Neural progenitor cell (in vitro differentiated cells): ENCODE measurements around the gene ETV1. TPM values are rescaled to one million over a fixed set of nuclear protein-coding genes. Genes with fewer than 3 reads are reported as not detected.

Experiments used
- DNase-seq: peaks from one replicate; pipeline ENCODE4 v3.0.0-alpha.2; 2016; ENCODE audit warnings: low spot score
- H2AFZ ChIP-seq: fragments of 200-600 bp; sonication (generic); replicated peaks from 2 replicates; pipeline ENCODE4 v1.6.1; 2016; ENCODE audit warnings: antibody characterized with exemption
- H3F3A ChIP-seq: fragments of 200-600 bp; sonication (generic); 2 replicates; pipeline ENCODE4 v1.6.1; 2016; ENCODE audit warnings: antibody characterized with exemption, low read depth
- H3K27ac ChIP-seq: fragments of 200-600 bp; sonication (generic); 2 replicates; pipeline ENCODE4 v1.5.1; 2016; ENCODE audit warnings: mild to moderate bottlenecking
- H3K27me3 ChIP-seq: fragments of 200-600 bp; sonication (generic); 2 replicates; pipeline ENCODE4 v1.6.1; 2016; ENCODE audit warnings: mild to moderate bottlenecking, moderate library complexity
- H3K36me3 ChIP-seq: fragments of 200-600 bp; sonication (generic); 2 replicates; pipeline ENCODE4 v1.5.1; 2016
- H3K4me1 ChIP-seq: fragments of 200-600 bp; sonication (generic); 2 replicates; pipeline ENCODE4 v1.6.1; 2016; ENCODE audit warnings: mixed run types
- H3K4me2 ChIP-seq: fragments of 200-600 bp; sonication (generic); 2 replicates; pipeline ENCODE4 v1.6.1; 2016
- H3K4me3 ChIP-seq: fragments of 200-600 bp; sonication (generic); 2 replicates; pipeline ENCODE4 v1.5.1; 2016
- H3K79me2 ChIP-seq: fragments of 200-600 bp; sonication (generic); 2 replicates; pipeline ENCODE4 v1.6.1; 2016; ENCODE audit warnings: low read depth
- H3K9ac ChIP-seq: fragments of 200-600 bp; sonication (generic); 2 replicates; pipeline ENCODE4 v1.6.1; 2016
- H3K9me3 ChIP-seq: fragments of 200-600 bp; sonication (generic); 2 replicates; pipeline ENCODE4 v1.5.1; 2016; ENCODE audit warnings: low read depth
- H4K20me1 ChIP-seq: fragments of 200-600 bp; sonication (generic); 2 replicates; pipeline ENCODE4 v1.6.1; 2016; ENCODE audit warnings: low read depth
- H3K27ac Mint-ChIP-seq: 3 replicates; pipeline ENCODE4 v1.8.0; 2021; ENCODE audit warnings: mixed read lengths
- H3K27me3 Mint-ChIP-seq: 2 replicates; pipeline ENCODE4 v1.8.0; 2022; ENCODE audit warnings: low read depth, mild to moderate bottlenecking, inconsistent platforms, moderate library complexity, mixed read lengths; ENCODE audit not compliant: insufficient read depth
- H3K36me3 Mint-ChIP-seq: 3 replicates; pipeline ENCODE4 v1.8.0; 2021; ENCODE audit warnings: mixed read lengths
- H3K4me1 Mint-ChIP-seq: 3 replicates; pipeline ENCODE4 v1.8.0; 2021; ENCODE audit warnings: mixed read lengths
- H3K4me3 Mint-ChIP-seq: 3 replicates; pipeline ENCODE4 v1.8.0; 2021; ENCODE audit warnings: mild to moderate bottlenecking, moderate library complexity, mixed read lengths
- H3K9me3 Mint-ChIP-seq: 3 replicates; pipeline ENCODE4 v1.8.0; 2020; ENCODE audit warnings: mixed read lengths
- EZH2 ChIP-seq: fragments of 200-600 bp; sonication (generic); IDR thresholded peaks from 2 replicates; pipeline ENCODE4 v1.6.1; 2017; ENCODE audit warnings: antibody characterized with exemption, mild to moderate bottlenecking, moderate library complexity
- EZH2phosphoT487 ChIP-seq: fragments of 200-600 bp; sonication (generic); IDR thresholded peaks from 2 replicates; pipeline ENCODE4 v1.6.1; 2017; ENCODE audit warnings: antibody characterized with exemption
- total RNA-seq: library from RNA; depleted of rRNA; stranded (reverse); fragments of >200 nt; gene quantifications from 2 replicates; pipeline ENCODE4 v1.2.3, GENCODE V29; 2015; ENCODE audit warnings: low replicate concordance
- TF ChIP-seq, protein P1 (sequence below): fragments of 200-600 bp; sonication (generic); IDR thresholded peaks from 2 replicates; pipeline ENCODE4 v1.5.1; 2017; ENCODE audit warnings: antibody characterized with exemption, mild to moderate bottlenecking

ETV1 gene
- total RNA-seq, 1 donor from 2014 or later = 36.8 TPM

DNA sequence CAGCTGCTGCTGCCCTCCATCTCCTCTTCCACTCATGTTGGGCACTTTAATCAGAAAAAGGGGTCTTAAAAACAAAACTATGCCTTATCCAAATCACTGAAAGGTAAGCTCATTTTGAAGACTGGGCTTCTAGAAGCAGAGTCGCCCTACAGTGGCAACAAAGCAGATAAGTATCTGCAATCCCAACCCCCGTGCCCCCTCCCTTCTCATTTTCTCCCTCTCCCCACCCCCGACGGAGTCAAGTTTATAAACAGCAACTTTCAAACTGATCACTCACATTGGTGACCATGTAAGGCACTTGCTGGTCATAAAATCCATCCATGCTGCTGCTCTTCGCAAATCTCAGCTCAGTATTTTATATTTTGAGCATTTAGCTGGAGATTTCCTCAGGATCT, 738 bp downstream of the ETV1 start:
- H3K27me3 Mint-ChIP-seq = no peaks in the 10 kb centered on the region
- H3K9me3 Mint-ChIP-seq = peaks cover 2% of the 10 kb centered on the region
- H3K4me1 Mint-ChIP-seq = peaks cover 30% of the 10 kb centered on the region
- TF ChIP-seq, protein P1, sequence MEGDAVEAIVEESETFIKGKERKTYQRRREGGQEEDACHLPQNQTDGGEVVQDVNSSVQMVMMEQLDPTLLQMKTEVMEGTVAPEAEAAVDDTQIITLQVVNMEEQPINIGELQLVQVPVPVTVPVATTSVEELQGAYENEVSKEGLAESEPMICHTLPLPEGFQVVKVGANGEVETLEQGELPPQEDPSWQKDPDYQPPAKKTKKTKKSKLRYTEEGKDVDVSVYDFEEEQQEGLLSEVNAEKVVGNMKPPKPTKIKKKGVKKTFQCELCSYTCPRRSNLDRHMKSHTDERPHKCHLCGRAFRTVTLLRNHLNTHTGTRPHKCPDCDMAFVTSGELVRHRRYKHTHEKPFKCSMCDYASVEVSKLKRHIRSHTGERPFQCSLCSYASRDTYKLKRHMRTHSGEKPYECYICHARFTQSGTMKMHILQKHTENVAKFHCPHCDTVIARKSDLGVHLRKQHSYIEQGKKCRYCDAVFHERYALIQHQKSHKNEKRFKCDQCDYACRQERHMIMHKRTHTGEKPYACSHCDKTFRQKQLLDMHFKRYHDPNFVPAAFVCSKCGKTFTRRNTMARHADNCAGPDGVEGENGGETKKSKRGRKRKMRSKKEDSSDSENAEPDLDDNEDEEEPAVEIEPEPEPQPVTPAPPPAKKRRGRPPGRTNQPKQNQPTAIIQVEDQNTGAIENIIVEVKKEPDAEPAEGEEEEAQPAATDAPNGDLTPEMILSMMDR = no peak
- no peak for TF ChIP-seq EZH2phosphoT487
- no peak for TF ChIP-seq EZH2
- Histone ChIP-seq H3K27ac (peak overlapping the region; percentile 94), H4K20me1 (no peaks in the 10 kb centered on the region), H3K27me3 (no peaks in the 10 kb centered on the region), H3K79me2 (peaks cover 47% of the 10 kb centered on the region), H3K36me3 (peaks cover 3% of the 10 kb centered on the region), H3K4me2 (peak overlapping the region; percentile 97), H3F3A (peaks cover 46% of the 10 kb centered on the region), H2AFZ (peak overlapping the region; percentile 93), H3K4me1 (peaks cover 54% of the 10 kb centered on the region), H3K9me3 (no peaks in the 10 kb centered on the region), H3K9ac (peak overlapping the region; percentile 60), H3K4me3 (peak overlapping the region; percentile 81)
- no peak overlapping the region for H3K27ac Mint-ChIP-seq
- DNase-seq = peak; percentile 64
- H3K36me3 Mint-ChIP-seq = no peaks in the 10 kb centered on the region
- H3K4me3 Mint-ChIP-seq = no peak overlapping the region

GRCh38 chr7:13988065-13988464, 1.4 kb downstream of the ETV1 start:
- no peaks in the 10 kb centered on the region for H3K27me3 ChIP-seq
- H3K36me3 ChIP-seq = peaks cover 3% of the 10 kb centered on the region
- peak overlapping the region; percentile 97 for H3K4me2 ChIP-seq
- H3F3A ChIP-seq = peaks cover 46% of the 10 kb centered on the region
- peak; percentile 38 for DNase-seq
- no peak overlapping the region for H3K4me3 Mint-ChIP-seq
- H3K9ac ChIP-seq = peak overlapping the region; percentile 60
- no peak overlapping the region for H3K27ac Mint-ChIP-seq
- TF ChIP-seq EZH2 (no peak), EZH2phosphoT487 (no peak)
- TF ChIP-seq, protein P1 = no peak
- H3K79me2 ChIP-seq = peaks cover 53% of the 10 kb centered on the region
- H3K4me1 Mint-ChIP-seq = peaks cover 31% of the 10 kb centered on the region
- no peak overlapping the region for H2AFZ ChIP-seq
- H3K27me3 Mint-ChIP-seq = no peaks in the 10 kb centered on the region
- H3K9me3 Mint-ChIP-seq = no peaks in the 10 kb centered on the region
- H3K9me3 ChIP-seq = no peaks in the 10 kb centered on the region
- peak overlapping the region; percentile 81 for H3K4me3 ChIP-seq
- no peaks in the 10 kb centered on the region for H3K36me3 Mint-ChIP-seq
- no peak overlapping the region for H3K27ac ChIP-seq
- no peaks in the 10 kb centered on the region for H4K20me1 ChIP-seq
- H3K4me1 ChIP-seq = peaks cover 50% of the 10 kb centered on the region

DNA sequence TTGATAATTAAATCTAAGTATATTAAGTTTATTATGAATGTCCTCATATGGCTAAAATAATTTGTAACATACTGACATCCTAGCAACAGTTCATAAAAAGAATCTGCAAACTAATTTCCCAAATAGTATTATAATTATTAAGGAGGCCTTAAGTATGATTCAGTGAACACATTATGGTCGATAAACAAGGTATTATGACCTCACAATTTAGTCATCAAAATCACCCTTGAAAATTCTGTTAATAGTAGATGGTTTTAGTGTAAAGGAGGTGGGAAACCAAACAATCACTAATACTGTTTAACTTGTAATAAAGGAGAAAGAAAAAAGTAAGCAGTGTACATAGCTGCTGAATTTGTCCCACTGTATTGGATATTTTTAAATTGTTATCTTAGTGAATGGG, 2.1 kb downstream of the ETV1 start:
- H3K4me3 Mint-ChIP-seq = no peak overlapping the region
- H3K27me3 Mint-ChIP-seq = no peaks in the 10 kb centered on the region

More for the DNA sequence above, 2.1 kb downstream of the ETV1 start:
- Histone ChIP-seq H4K20me1 (no peaks in the 10 kb centered on the region), H3K4me1 (peaks cover 46% of the 10 kb centered on the region), H2AFZ (no peak overlapping the region), H3K4me2 (peak overlapping the region; percentile 97), H3K36me3 (peaks cover 3% of the 10 kb centered on the region), H3K27ac (no peak overlapping the region), H3K4me3 (peak overlapping the region; percentile 81), H3K9me3 (no peaks in the 10 kb centered on the region), H3K79me2 (peaks cover 60% of the 10 kb centered on the region), H3F3A (peaks cover 44% of the 10 kb centered on the region), H3K27me3 (no peaks in the 10 kb centered on the region), H3K9ac (peak overlapping the region; percentile 2)
- no peaks in the 10 kb centered on the region for H3K36me3 Mint-ChIP-seq
- no peak overlapping the region for H3K27ac Mint-ChIP-seq
- TF ChIP-seq EZH2 (no peak), EZH2phosphoT487 (no peak)
- TF ChIP-seq, protein P1 = no peak
- peaks cover 37% of the 10 kb centered on the region for H3K4me1 Mint-ChIP-seq
- no peaks in the 10 kb centered on the region for H3K9me3 Mint-ChIP-seq
- DNase-seq = no peak
